GM10847 (cell line): Measurements from ENCODE around the gene WDR38.

Experiments
- POLR2A ChIP-seq: IDR thresholded peaks from 2 replicates; pipeline ENCODE4 v1.6.1; 2011; ENCODE audit not compliant: insufficient read length; ENCODE audit errors: extremely low read depth

Gene WDR38

DNA sequence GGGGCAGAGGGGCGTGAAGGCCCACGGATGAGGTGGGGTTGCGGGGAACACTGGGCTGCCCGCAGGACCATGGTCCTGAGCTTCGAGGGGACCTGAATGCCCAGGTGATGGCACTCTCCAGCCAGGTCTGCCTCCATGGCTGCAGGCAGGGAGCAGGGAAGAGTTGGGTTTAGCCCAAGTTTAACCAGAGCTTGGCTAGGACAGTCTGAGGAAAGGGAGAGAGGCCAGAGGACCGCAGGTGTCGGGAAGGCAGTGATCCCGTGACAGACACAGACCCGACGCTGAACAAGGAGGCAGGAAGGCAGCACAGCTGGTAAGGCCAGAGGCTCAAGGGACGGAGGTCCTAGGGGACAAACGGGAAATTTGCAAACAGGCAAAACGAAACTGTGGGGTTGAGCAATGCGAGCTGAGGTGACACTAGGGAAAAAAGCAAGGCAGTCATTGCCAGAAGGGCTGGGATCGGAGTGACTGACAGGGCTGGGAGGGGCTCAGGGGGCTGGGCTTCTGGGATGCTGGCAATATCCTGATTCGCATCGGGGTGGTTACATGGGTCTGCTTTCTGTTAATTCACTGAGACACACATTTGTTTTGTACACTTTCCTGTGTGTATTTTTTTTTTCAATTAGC, 33.7 kb downstream of the WDR38 start:
- no peak for TF ChIP-seq POLR2A

DNA sequence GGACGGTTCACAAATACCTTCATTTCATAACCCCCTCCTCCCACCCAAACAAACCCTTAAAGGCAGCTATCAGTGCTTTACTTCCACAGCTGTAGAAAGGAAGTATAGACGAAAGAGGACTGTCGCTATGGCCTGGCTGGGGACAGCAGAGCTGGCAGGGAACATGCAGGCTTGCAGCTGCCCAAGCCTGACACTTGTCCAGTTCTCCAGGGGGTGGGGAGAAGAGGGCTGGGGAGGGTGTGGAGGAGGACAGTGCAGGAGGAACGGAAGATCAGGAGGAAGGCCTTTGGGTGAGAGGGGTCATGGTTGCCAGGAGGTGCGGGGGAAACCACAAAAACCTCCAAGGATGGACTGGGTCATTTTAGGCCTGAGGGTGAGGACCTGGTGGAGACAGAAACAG, 34.6 kb downstream of the WDR38 start:
- TF ChIP-seq POLR2A = no peak

DNA sequence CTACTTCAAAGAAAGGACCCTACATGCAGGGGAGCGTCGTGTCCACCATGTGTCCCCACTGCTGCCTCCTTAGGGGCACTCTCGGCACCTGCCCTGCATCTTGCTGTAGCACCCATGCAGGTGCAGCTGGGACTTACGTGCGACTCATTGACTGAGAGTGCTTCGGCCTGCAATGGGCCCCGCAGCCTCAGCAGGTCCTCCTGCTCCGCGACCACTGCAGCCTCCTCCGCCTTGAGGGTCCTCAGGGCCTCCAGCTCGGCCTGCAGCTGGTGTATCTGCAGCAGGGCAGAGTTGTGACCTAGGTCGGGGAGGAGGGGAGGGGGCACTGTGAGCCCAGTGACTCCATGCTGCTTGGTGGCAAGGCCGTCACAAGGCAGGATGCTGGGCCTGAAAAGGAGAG, 35.7 kb downstream of the WDR38 start:
- no peak for TF ChIP-seq POLR2A

DNA sequence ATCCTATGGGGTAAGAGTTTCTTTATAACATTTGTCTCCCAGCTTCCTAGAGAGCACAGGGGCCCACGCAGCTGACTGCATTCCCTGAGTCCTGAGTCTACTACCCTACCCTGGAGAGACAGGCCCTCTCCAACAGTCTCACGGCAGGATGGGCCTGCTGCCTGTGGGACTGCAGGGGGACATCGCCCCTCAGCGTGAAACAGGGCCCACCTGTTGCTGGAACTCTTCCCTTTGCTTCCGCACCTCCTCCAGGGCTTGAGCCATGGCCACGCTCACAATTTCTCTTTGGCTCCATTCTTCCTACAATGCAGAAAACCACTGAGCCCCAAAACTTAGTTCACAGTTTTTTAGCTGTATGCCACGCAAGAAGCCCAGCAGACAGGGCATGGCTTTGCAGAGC, 36.9 kb downstream of the WDR38 start:
- TF ChIP-seq POLR2A = no peak

DNA sequence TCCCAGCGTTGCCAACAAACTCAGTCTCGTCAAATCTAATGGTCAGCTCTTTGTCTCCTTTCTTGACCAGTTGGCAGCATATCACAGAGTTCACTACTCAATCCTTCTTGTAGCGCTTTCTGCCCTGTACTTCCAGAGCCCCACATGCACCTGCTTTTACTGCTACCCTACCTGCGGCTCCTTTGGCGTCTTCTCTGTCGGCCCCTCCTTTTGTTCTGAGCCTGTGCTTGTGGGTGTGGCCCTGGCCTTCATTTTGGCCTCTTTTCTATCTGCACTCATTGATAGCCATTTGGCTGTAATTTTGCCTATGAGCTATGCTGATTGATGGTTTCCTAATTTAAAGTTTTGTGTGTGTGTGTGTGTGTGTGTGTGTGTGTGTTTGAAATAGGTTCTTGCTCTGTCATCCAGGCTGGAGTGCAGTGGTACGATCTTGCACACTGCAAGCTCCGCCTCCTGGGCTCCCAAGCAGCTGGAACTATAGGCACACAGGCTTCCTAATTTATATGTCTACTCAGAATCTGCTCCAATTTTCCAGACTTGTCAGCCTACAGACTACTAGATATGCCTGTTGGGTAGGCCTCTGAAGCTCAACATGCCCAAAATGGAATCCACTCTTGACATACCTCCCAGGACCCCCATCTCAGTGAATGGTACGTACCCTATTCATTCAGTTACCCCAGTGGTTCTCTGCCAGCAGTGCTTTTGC, 40.9 kb downstream of the WDR38 start:
- no peak for TF ChIP-seq POLR2A

DNA sequence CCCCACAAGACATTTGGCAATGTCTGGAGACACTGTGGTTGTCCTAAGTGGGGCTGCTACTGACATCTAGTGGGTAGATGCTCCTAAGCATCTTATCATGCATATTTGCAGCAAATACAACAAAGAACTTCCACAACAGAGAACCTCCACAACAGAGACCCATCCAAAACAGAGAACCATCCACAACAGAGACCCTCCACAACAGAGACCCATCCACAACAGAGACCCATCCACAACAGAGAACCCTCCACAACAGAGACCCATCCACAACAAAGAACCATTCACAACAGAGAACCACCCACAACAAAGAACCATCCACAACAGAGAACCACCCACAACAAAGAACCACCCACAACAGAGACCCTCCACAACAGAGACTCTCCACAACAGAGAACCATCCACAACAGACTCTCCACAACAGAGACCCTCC, 41.5 kb downstream of the WDR38 start:
- no peak for TF ChIP-seq POLR2A

DNA sequence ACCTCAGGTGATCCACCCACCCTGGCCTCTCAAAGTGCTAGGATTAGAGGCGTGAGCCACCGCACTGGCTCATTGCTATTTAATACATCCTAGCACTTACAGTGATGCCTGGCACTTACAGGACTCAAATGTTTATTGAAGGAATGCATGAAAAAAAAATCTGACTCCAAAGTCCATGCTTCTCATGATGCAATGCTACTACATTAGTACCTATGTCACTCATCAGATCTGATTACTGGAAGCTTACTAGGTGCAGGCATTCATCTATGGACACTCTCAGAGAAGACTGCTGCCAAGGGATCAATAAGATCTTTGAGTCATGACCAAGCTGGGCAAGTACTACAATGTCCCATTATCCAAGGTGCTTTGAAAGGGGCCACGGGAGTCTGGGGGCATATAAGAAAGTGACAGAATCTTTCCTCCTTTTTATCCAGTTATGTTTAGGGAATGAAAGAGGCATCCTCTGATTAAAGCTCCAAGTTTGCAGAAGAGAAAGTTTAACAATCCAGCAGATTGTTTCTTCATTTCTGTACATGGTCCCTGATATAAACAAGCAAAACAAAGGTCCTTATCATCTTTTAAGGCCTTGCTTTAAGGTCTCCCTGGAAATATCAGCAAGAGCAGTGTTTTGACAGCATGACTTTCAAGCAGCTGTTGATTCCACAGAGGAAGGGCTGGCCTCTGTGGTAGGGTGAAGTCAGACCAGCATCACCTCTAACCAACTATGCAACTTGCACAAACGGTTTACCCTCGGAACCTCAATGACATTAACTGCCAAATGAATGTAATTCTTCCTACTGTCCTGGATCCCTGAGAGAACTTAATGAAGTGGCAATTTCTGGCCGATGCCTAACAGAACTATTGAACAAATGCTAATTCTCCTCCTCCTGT, 44.6 kb downstream of the WDR38 start:
- no peak for TF ChIP-seq POLR2A

DNA sequence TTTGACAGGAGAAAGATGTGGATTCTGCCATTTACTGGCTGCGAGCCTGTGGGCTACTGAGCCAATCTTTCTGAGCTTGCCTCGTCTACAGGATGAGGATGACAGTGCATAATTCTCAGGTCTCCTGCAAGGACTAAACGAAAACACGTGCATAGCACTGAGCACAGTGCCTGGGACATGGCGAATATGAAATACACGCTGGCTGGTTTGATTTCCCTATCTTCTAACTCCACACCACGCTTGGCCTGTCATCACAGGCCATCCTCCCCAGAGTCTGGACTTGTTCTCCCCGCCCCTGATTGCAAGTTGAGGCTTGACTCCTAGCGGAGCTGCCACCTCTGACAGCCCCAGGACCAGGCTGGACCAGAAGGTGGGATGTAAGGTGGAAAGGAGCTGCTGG, 46.6 kb downstream of the WDR38 start:
- TF ChIP-seq POLR2A = no peak

DNA sequence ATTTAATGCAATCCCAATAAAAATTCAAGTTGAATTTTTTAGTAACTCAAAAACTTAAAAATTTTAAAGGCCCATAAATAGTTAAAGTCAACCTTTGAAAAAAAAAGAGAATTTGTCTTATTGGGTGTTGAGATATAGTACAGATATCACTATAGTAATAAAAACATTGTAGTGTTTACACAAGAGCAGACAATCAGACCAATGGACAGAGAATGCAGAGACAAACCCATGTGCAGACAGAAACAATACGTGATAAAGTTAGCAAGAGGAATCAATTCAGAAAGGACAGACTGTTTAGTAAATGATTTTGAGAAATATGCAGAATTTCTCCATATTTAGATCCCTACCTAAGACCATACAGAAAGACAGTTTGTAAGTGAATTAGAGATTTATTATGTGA, 53.7 kb downstream of the WDR38 start:
- no peak for TF ChIP-seq POLR2A
